ENCODE measurements around the gene KDM1B.

DNA sequence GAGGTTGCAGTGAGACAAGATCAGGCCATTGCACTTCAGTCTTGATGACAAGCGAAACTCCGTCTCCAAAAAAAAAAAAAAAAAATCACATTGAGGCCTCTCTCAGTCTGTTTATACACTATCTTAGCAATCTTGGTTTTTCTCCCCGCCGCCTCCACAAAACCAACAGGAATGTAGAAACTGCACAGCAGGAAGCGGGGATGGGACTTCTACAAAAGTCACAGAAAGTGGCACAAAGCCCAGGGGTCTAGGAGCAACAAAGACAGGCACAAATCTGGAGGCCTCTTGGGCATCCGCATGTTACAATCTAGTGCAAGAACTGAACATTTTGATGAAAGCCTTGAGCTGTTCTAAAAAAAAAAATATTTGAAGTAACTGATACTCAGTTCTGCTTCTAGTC is 48.6 kb downstream of the KDM1B start:
- TF ChIP-seq, protein P1, sequence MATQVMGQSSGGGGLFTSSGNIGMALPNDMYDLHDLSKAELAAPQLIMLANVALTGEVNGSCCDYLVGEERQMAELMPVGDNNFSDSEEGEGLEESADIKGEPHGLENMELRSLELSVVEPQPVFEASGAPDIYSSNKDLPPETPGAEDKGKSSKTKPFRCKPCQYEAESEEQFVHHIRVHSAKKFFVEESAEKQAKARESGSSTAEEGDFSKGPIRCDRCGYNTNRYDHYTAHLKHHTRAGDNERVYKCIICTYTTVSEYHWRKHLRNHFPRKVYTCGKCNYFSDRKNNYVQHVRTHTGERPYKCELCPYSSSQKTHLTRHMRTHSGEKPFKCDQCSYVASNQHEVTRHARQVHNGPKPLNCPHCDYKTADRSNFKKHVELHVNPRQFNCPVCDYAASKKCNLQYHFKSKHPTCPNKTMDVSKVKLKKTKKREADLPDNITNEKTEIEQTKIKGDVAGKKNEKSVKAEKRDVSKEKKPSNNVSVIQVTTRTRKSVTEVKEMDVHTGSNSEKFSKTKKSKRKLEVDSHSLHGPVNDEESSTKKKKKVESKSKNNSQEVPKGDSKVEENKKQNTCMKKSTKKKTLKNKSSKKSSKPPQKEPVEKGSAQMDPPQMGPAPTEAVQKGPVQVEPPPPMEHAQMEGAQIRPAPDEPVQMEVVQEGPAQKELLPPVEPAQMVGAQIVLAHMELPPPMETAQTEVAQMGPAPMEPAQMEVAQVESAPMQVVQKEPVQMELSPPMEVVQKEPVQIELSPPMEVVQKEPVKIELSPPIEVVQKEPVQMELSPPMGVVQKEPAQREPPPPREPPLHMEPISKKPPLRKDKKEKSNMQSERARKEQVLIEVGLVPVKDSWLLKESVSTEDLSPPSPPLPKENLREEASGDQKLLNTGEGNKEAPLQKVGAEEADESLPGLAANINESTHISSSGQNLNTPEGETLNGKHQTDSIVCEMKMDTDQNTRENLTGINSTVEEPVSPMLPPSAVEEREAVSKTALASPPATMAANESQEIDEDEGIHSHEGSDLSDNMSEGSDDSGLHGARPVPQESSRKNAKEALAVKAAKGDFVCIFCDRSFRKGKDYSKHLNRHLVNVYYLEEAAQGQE (IDR thresholded peaks at IDR 0.05; ENCODE audit: borderline replicate concordance): no peak
- TF ChIP-seq, protein P1 (CRISPR knock-in tag; IDR thresholded peaks at IDR 0.05; ENCODE audit: low read depth): no peak
- TF ChIP-seq YY1 (IDR thresholded peaks at IDR 0.05; ENCODE audit: borderline replicate concordance in 1 of 3, control insufficient read depth in 1 of 3, extremely low read depth in 1 of 3, insufficient read depth in 3 of 3, insufficient read length in 1 of 3, insufficient replicate concordance in 2 of 3, low read depth in 1 of 3, low read length in 2 of 3) (no peak), EHMT2 (IDR thresholded peaks at IDR 0.05) (no peak), CTCF (IDR thresholded peaks at IDR 0.05 in 2 of 3, conservative IDR thresholded peaks at IDR 0.05 in 1 of 3; ENCODE audit: insufficient read depth in 2 of 3, low read depth in 1 of 3, low read length in 3 of 3) (no peak), ELF1 (tag; IDR thresholded peaks at IDR 0.05) (no peak), EP300 (IDR thresholded peaks at IDR 0.05; ENCODE audit: low read length) (no peak), ZBTB40 (IDR thresholded peaks at IDR 0.05) (no peak), ZBTB40 (CRISPR knock-in tag; IDR thresholded peaks at IDR 0.05) (no peak), JUND (IDR thresholded peaks at IDR 0.05; ENCODE audit: borderline replicate concordance, low read depth, low read length) (no peak), JUND (tag; IDR thresholded peaks at IDR 0.05; ENCODE audit: borderline replicate concordance, low read depth, low read length) (no peak), ARNT (IDR thresholded peaks at IDR 0.05) (no peak), PHF8 (IDR thresholded peaks at IDR 0.05; ENCODE audit: borderline replicate concordance, low read length) (no peak)

Data from K562 (cell line).